Stimulated activated naive CD8-positive, alpha-beta T cell treated with anti-CD3 and anti-CD28 coated beads, Interleukin-15, Interleukin-2, amounts not matched to agents 100 ng/mL and 50 ng/mL, for 24 hours (primary cell): Measurements from ENCODE around the gene CLNK.
"Not testable (repeated sequence)": the region's sequence is repeated elsewhere in the genome, so short reads cannot be mapped to it uniquely, and the experiment has no call there.

Experiments used
- H3K27ac Mint-ChIP-seq: one replicate; pipeline ENCODE4 v1.8.0; 2021; ENCODE audit warnings: mild to moderate bottlenecking, mixed read lengths
- H3K27me3 Mint-ChIP-seq: one replicate; pipeline ENCODE4 v1.8.0; 2021; ENCODE audit warnings: mixed read lengths
- H3K36me3 Mint-ChIP-seq: one replicate; pipeline ENCODE4 v1.8.0; 2021; ENCODE audit warnings: low read depth, mixed read lengths
- H3K4me1 Mint-ChIP-seq: one replicate; pipeline ENCODE4 v1.8.0; 2021; ENCODE audit warnings: low read depth, mixed read lengths
- H3K4me3 Mint-ChIP-seq: one replicate; pipeline ENCODE4 v1.8.0; 2021; ENCODE audit warnings: mild to moderate bottlenecking, mixed read lengths
- H3K9me3 Mint-ChIP-seq: one replicate; pipeline ENCODE4 v1.8.0; 2021; ENCODE audit warnings: mixed read lengths

Gene CLNK

DNA sequence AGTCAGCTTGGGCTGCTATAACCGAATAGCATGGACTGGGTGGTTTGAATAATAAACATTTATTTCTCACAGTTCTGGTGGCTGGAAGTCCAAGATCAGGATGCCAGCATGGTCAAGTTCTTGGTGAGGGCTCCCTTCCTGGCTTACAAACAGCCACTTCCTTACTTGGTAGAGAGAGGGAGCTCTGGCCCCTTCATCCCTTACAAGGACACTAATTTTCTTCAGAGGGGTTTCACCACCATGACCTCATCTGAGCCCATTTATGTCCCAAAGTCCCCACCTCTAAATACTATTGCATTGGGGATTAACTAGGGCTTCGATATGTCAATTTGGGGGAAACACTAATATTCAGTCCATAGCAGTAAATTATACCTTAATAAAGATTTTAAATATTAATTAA lies 61.8 kb downstream of the CLNK start:
- peaks cover 8% of the 10 kb centered on the region for H3K4me1 Mint-ChIP-seq
- H3K27me3 Mint-ChIP-seq = no peaks in the 10 kb centered on the region
- no peaks in the 10 kb centered on the region for H3K36me3 Mint-ChIP-seq

DNA sequence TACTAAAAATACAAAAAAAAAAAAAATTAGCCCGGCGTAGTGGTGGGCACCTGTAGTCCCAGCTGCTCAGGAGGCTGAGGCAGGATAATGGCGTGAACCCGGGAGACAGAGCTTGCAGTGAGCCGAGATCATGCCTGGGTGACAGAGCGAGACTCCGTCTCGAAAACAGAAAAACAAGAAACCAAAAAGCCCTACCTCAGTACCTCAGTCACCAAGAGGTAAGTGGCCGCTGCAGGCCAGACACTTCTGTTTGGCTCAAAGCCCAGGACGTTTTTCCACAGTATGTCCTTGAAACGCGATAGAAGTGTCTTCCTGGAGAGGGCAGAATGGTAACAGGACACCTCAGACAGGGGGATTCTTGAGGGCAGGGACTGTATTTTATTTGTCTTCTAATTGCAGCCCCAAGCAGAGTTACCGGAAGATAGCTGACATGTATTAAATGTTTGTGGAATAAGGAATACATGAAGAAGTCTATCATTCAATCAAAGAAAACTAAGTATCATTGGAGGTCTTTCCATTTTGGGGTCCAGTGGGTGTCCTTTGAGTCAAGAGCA lies 63.6 kb downstream of the CLNK start:
- Mint-ChIP-seq H3K27ac (no peak overlapping the region), H3K4me1 (peaks cover 8% of the 10 kb centered on the region), H3K27me3 (no peaks in the 10 kb centered on the region), H3K9me3 (no peaks in the 10 kb centered on the region), H3K4me3 (no peak overlapping the region), H3K36me3 (no peaks in the 10 kb centered on the region)

More for the DNA sequence above, 61.8 kb downstream of the CLNK start:
- no peaks in the 10 kb centered on the region for H3K9me3 Mint-ChIP-seq
- no peak overlapping the region for H3K4me3 Mint-ChIP-seq
- H3K27ac Mint-ChIP-seq = no peak overlapping the region

DNA sequence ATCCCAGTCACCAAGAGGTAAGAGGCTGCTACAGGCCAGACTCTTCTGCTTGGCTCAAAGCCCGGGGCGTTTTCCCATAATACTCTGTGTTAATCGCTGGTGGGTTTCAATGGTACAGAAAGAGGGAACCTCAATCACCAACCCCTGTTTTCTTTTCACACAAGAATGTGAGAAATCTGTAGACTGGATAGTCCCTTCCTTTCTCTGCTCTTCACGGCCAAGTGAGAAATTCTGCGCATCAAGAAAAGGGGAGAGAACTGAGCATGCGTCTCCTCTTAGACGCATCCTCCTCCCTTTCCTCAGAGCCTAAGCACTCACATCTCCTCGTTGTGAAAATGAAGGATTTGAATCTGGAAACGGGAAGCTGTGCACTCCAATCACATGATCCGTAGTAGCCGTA lies 64.7 kb downstream of the CLNK start:
- no peaks in the 10 kb centered on the region for H3K36me3 Mint-ChIP-seq

DNA sequence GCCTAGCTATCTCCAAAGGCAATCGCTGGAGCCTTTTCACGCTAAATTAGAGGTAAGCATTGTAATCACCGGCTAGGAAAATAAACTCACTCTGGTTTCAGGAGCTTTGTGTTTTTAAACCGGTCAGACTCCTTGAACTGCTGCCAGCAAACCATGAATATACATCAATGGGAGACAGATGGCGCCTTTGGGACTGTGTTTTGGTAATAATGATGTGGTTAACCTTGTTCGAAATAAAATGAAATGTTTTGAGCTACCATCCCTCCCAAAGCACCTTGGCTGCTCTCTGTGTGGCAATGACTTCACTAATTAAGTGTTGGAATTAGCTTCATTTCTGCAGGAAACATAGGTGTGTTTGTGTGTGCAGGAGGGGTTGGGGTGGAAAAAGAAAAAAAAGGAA lies 65.3 kb downstream of the CLNK start:
- peaks cover 3% of the 10 kb centered on the region for H3K4me1 Mint-ChIP-seq
- no peaks in the 10 kb centered on the region for H3K9me3 Mint-ChIP-seq

More for the DNA sequence above, 64.7 kb downstream of the CLNK start:
- H3K4me3 Mint-ChIP-seq = no peak overlapping the region
- no peaks in the 10 kb centered on the region for H3K9me3 Mint-ChIP-seq
- peaks cover 3% of the 10 kb centered on the region for H3K4me1 Mint-ChIP-seq
- no peaks in the 10 kb centered on the region for H3K27me3 Mint-ChIP-seq
- no peak overlapping the region for H3K27ac Mint-ChIP-seq

DNA sequence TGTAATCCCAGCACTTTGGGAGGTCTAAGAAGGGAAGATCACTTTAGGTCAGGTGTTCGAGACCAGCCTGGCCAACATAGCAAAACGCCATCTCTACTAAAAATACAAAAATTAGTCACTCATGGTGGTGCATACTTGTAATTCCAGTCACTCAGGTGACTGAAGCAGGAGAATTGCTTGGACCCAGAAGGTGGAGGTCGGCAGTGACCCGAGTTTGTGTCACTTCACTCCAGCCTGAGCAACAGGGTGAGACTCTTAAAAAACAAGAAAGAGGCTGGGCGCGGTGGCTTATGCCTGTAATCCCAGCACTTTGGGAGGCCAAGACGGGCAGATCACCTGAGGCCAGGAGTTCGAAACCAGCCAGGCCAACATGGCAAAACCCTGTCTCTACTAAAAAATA lies 69.6 kb downstream of the CLNK start:
- not testable (repeated sequence) for H3K36me3 Mint-ChIP-seq, H3K4me3 Mint-ChIP-seq, H3K27me3 Mint-ChIP-seq, H3K9me3 Mint-ChIP-seq, H3K27ac Mint-ChIP-seq, H3K4me1 Mint-ChIP-seq

More for the DNA sequence above, 65.3 kb downstream of the CLNK start:
- no peaks in the 10 kb centered on the region for H3K36me3 Mint-ChIP-seq
- H3K27ac Mint-ChIP-seq = no peak overlapping the region
- H3K4me3 Mint-ChIP-seq = no peak overlapping the region
- H3K27me3 Mint-ChIP-seq = no peaks in the 10 kb centered on the region

DNA sequence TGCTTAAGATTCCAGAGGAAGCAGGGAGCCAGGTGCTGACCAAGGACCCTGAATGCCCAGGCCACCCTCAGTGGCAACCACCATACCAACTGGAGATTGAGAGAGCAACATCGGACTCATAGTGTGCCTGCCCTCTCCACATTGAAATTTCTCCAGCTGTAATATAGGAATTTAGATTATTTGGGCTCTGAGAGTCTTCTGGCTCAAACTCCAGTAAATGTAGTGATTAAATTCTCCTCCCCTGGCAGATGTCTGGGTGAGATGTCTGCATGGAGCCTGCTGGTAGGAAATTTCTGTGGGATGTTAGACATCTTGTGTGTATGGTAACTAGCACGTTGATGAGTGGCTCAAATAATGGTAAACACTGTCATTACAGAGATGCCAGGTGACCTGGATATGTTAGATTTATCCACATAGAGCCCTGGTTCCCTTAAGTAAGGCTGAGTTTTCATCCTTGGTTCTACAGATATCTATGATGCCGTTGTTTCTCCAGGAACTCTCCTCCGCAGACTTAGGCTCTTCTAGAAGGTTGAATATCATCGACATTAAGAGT lies 70.6 kb downstream of the CLNK start:
- Mint-ChIP-seq H3K9me3 (no peaks in the 10 kb centered on the region), H3K27ac (no peak overlapping the region), H3K27me3 (no peaks in the 10 kb centered on the region), H3K4me1 (no peaks in the 10 kb centered on the region), H3K36me3 (no peaks in the 10 kb centered on the region), H3K4me3 (no peak overlapping the region)

DNA sequence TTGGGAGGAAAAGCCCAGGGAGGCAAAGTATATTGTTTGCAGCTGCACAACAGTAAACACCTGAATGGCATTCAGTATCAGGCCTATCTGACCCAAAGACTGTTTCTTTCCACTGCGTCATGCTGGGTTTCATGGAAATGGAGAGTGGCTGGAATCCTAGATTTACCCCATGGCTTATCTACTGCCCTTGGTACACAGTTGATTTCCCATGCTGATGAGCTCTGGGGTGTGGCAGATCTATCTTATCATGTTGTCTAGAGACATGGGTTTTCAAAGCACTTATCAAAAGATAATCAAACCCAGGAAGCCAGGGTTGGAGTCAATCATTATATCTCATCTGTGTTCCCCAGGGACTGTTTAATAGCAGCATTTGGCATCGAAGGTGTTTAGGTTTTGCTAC lies 72.1 kb downstream of the CLNK start:
- no peak overlapping the region for H3K27ac Mint-ChIP-seq
- H3K27me3 Mint-ChIP-seq = no peaks in the 10 kb centered on the region
- no peaks in the 10 kb centered on the region for H3K9me3 Mint-ChIP-seq
- H3K4me1 Mint-ChIP-seq = no peaks in the 10 kb centered on the region
- no peak overlapping the region for H3K4me3 Mint-ChIP-seq
- H3K36me3 Mint-ChIP-seq = no peaks in the 10 kb centered on the region

DNA sequence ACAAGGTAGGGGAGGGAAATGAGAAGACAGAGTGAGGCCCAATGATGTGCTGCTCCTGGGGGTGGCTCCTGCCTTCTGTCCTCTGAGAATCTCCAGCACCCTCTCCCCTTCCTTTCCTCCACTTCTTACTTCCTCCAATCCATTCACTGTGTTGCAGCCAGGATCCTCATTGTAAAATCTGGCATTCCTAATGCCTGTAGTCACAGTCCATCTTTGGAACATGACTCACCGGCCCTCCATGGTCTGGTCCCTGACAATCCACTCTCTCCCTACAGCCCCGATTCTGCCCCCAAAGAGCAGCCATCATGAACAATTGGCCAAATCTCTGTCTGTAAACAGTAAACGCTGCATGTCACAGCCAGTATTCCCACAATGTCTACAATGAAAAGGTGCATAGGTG lies 72.9 kb downstream of the CLNK start:
- H3K4me1 Mint-ChIP-seq = no peaks in the 10 kb centered on the region
- H3K4me3 Mint-ChIP-seq = no peak overlapping the region
- no peak overlapping the region for H3K27ac Mint-ChIP-seq
- no peaks in the 10 kb centered on the region for H3K9me3 Mint-ChIP-seq
- H3K27me3 Mint-ChIP-seq = no peaks in the 10 kb centered on the region
- H3K36me3 Mint-ChIP-seq = no peaks in the 10 kb centered on the region

DNA sequence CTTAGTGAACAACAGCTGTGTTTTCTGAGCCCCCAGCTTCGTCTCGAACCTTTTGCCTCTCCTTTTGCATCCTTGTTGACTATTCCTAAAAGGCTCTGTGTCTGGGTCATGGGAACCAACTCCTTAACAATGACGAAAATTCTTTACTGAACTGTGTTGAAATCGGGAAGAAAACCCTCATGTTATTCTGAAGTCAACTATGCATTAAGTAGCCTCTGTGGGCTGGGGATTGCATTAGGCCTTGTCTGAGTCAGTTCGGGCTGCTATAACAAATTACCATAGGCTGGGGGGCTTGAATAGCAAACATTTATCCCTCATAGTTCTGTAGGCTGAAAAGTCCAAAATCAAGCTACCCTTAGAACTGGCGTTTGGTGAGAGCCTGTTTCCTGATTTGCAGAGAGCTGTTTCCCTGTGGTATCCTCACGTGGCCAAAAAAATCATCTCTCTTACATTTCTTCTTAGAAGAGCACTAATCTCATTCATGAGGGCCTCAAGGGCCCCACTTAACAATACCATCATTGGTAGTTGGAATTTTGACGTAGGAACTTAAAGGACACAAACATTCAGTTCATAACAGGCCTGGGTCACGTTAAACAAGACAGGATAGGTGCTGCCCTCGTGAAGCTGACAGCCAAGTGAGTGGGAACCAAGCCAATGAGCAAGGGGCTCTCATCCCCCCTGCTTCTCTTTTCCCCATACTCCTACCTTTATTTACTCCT lies 75.9 kb downstream of the CLNK start:
- no peaks in the 10 kb centered on the region for H3K27me3 Mint-ChIP-seq
- no peaks in the 10 kb centered on the region for H3K4me1 Mint-ChIP-seq
- no peaks in the 10 kb centered on the region for H3K9me3 Mint-ChIP-seq
- H3K27ac Mint-ChIP-seq = no peak overlapping the region
- H3K36me3 Mint-ChIP-seq = no peaks in the 10 kb centered on the region
- no peak overlapping the region for H3K4me3 Mint-ChIP-seq

DNA sequence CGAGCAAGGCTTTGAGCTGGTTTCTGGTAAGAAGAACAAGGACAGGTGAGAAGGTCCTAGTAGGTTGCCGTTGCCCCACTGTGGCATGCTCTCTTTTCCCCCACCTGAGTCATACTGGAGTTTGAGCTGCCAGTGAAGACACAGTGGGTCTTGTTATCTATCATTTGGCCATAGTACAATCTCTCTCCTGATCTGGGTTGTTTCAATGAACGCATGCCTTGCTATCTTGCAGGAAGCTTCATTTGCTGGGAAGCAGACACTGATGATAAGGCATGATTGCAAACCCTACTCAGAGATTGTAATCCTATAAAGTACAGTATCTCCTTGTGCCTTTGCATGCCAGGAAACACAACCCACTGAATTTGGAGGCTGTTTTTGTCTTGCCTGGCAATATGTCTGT lies 77.4 kb downstream of the CLNK start:
- Mint-ChIP-seq H3K4me1 (no peaks in the 10 kb centered on the region), H3K4me3 (no peak overlapping the region), H3K27ac (no peak overlapping the region), H3K36me3 (no peaks in the 10 kb centered on the region), H3K27me3 (no peaks in the 10 kb centered on the region), H3K9me3 (no peaks in the 10 kb centered on the region)

DNA sequence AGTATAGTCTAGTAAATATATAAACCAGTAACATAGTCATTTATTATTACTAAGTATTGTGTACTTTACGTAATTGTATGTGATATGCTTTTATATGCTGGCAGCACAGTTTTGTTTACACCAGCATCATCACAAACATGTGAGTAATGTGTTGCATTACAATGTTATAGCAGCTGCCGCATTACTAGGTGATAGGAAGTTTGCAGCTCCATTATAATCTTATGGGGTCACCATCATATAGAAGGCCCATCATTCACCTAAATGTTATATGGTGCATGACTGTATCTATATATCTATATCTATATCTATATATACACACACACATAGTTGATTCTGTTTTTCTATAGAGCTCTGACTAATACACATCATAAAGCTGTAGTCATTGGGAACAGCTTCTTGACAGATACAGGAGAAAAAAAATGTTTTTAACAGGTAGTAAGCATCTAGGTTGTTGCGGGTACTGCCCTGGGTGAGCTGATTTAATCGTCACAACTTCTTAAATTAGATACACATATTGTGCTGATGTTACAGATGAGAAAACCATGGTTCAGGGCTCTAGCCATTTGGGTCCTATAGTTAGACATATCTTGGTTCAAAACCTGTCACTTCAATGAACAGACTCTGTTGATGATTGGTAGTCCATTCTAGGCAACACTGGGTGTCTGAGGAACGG lies 77.9 kb downstream of the CLNK start:
- Mint-ChIP-seq H3K9me3 (no peaks in the 10 kb centered on the region), H3K27me3 (no peaks in the 10 kb centered on the region), H3K36me3 (no peaks in the 10 kb centered on the region), H3K4me3 (no peak overlapping the region), H3K4me1 (no peaks in the 10 kb centered on the region), H3K27ac (no peak overlapping the region)

DNA sequence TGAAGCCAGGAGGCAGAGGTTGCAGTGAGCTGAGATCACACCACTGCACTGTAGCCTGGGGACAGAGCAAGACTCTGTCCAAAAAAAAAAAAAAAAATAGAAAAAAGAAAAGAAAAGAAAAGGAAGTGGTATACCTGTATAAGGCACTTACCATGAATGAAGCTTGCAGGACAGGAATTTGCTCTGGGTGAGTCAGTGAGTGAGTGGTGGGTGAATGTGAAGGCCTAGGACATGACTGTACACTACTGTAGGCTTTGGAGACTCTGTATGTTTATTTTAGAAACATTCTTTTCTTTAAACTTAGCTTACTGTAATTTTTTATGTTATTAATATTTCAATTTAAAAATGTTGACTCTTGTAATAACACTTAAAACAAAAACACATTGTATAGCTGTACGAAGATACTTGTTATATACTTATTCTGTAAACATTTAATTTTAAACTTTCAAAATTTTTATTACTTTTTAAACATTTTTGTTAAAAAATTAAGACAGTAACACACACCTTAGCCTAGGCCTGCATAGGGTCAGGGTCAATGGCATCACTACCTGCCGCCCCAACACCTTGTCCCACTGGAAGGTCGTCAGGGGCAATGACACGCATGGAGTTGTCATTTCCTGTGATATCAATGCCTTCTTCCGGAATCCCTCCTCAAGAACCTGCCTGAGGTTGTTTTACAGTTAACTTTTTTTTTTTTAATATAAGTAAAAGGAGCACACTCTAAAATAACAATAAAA lies 78.7 kb downstream of the CLNK start:
- Mint-ChIP-seq H3K27me3 (no peaks in the 10 kb centered on the region), H3K36me3 (no peaks in the 10 kb centered on the region), H3K4me1 (no peaks in the 10 kb centered on the region)

DNA sequence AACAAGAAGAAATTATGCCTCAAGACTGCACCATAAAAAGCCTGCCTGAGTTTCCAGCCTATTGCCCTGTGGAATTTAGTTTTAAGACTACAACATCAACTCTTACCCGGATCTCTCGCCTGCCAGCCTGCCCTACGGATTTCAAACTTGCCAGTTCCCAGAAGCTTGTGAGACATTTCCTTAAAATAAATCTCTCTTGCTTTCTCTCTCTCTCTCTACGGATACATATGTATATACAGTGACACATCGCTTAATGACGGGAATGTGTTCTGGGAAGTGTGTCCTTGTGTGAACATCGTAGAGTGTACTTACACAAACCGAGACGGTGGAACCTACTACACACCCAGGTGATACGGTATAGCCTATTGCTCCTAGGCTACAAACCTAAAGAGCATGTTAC lies 79.5 kb downstream of the CLNK start:
- no peak overlapping the region for H3K27ac Mint-ChIP-seq
- H3K27me3 Mint-ChIP-seq = no peaks in the 10 kb centered on the region
- H3K4me1 Mint-ChIP-seq = no peaks in the 10 kb centered on the region
- H3K4me3 Mint-ChIP-seq = no peak overlapping the region
- no peaks in the 10 kb centered on the region for H3K36me3 Mint-ChIP-seq
- no peaks in the 10 kb centered on the region for H3K9me3 Mint-ChIP-seq

More for the DNA sequence above, 78.7 kb downstream of the CLNK start:
- no peaks in the 10 kb centered on the region for H3K9me3 Mint-ChIP-seq
- H3K4me3 Mint-ChIP-seq = no peak overlapping the region
- H3K27ac Mint-ChIP-seq = no peak overlapping the region

DNA sequence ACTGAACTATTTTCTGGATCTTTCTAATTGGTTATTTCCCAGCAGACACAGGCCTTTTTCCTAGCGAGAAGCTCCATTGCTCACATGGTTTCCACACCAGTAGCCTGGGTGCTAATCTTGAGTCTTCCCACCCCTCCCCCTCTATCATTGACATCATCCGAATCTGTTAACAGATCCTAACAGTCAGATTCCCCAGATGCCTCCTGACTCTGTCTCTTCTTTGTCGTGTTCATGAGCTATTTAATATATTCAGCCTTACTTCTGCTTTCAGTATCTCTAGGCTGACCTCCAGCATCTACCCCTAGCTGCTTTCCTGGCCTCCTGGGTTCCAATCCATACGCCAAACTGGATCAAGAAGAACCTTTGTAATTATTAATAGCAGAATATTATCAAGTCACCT lies 85.0 kb downstream of the CLNK start:
- Mint-ChIP-seq H3K9me3 (no peaks in the 10 kb centered on the region), H3K27ac (no peak overlapping the region), H3K4me3 (no peak overlapping the region), H3K36me3 (no peaks in the 10 kb centered on the region), H3K27me3 (peaks cover 3% of the 10 kb centered on the region), H3K4me1 (no peaks in the 10 kb centered on the region)

DNA sequence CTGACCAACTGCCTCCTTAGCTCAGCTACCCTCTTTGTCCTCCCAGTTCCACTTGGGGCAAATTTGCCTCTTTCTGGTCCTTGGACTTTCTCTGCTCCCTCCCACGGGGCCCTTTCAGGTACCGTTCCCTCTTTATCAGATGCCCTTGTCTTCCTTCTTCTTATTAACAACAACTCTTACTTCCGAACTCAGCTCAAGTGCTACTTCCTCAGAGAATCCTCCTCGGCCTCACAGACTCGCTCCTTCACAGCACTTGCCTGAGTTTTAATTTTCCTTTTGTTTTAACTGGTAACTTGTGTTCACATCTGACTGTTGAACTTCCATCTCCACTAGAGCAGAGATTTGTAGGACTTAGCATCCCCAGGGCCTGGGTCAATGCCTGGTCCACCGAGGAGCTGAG lies 85.7 kb downstream of the CLNK start:
- no peaks in the 10 kb centered on the region for H3K36me3 Mint-ChIP-seq
- no peaks in the 10 kb centered on the region for H3K4me1 Mint-ChIP-seq
- H3K9me3 Mint-ChIP-seq = no peaks in the 10 kb centered on the region
- no peak overlapping the region for H3K27ac Mint-ChIP-seq
- H3K4me3 Mint-ChIP-seq = no peak overlapping the region
- H3K27me3 Mint-ChIP-seq = peaks cover 3% of the 10 kb centered on the region
